ENCODE measurements around the gene ABHD11.
A peak's percentile ranks its signal among the peaks of the same experiment; 100 is the strongest.

- TF ChIP-seq, protein P1, sequence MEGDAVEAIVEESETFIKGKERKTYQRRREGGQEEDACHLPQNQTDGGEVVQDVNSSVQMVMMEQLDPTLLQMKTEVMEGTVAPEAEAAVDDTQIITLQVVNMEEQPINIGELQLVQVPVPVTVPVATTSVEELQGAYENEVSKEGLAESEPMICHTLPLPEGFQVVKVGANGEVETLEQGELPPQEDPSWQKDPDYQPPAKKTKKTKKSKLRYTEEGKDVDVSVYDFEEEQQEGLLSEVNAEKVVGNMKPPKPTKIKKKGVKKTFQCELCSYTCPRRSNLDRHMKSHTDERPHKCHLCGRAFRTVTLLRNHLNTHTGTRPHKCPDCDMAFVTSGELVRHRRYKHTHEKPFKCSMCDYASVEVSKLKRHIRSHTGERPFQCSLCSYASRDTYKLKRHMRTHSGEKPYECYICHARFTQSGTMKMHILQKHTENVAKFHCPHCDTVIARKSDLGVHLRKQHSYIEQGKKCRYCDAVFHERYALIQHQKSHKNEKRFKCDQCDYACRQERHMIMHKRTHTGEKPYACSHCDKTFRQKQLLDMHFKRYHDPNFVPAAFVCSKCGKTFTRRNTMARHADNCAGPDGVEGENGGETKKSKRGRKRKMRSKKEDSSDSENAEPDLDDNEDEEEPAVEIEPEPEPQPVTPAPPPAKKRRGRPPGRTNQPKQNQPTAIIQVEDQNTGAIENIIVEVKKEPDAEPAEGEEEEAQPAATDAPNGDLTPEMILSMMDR (IDR thresholded peaks at IDR 0.05), result peak in 2 of 12 donors; percentile 3 to 9
- no peak for TF ChIP-seq POLR2A (IDR thresholded peaks at IDR 0.05)
Observed at GRCh38 chr7:73726083-73726466, 12.5 kb downstream of the ABHD11 start.

Measured in heart left ventricle (tissue), 13 donors.